Measurements from ENCODE around the gene MAML2. TPM values are rescaled to one million over a fixed set of nuclear protein-coding genes. Genes with fewer than 3 reads are reported as not detected.

MAML2 gene
- total and polyA plus RNA-seq, 2 experiments from 2014 or later: 2.0 to 7.1 TPM

DNA sequence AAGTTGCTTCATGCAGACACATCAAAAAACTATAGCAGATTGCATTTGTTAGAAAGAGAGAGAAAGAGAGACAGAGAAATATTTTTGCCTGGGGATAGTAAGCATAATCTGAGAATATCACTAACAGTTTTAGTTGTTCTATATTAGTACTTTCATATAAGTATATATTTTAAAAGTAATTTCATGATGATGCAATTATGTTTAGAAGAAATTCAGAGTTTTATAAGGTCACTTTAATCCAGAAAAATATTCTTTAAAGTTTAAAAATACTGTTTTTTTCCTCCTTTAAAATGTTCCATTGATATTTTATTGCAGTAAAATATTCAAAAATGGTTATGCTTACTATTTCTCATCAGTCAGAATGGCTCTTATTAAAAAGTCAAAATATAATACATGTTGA lies 332.3 kb downstream of the MAML2 start (continued):
- TF ChIP-seq ETS1 (IDR thresholded peaks at IDR 0.05) (no peak), CREB1 (CRISPR knock-in tag; IDR thresholded peaks at IDR 0.05; ENCODE audit: low read depth) (no peak)

DNA sequence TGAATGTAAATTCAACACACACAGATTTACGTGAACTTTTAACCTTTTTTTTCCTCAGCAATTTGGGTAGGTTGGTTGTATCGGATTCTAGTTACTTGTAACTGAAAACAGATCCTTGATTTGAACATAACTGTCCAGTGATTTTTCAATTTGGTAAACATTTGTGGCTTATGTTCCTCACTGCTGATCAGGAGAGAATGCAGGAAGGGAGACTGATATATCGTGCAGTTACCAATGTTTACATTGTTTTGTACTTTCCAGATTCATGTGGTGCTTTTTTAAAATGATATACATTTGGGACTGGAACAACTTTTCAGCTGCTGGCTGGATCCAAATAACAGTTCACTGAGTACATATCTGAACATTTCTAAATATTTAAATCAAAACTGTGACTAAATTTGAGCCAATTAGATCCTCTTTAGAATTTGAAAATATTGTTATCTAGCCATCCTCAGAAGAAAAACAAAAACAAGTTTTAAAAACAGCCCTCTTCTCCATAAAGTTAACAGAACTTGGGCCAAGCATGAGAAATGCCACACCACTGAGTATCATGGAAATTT lies 334.8 kb downstream of the MAML2 start:
- Histone ChIP-seq H3K4me1 (ENCODE audit: insufficient read depth) (peaks cover 18% of the 10 kb centered on the region), H3K36me3 (ENCODE audit: insufficient read depth) (no peaks in the 10 kb centered on the region), H2AFZ (no peak overlapping the region), H3K9me2 (ENCODE audit: insufficient read depth) (no peaks in the 10 kb centered on the region), H3K27me3 (ENCODE audit: insufficient read depth) (no peaks in the 10 kb centered on the region), H3K27ac (ENCODE audit: low read depth) (no peak overlapping the region), H3K4me2 (no peak overlapping the region), H4K20me1 (replicated peaks; ENCODE audit: insufficient read depth) (no peaks in the 10 kb centered on the region), H3F3A (replicated peaks; ENCODE audit: low read depth) (no peaks in the 10 kb centered on the region), H3K79me2 (replicated peaks; ENCODE audit: insufficient read depth) (no peaks in the 10 kb centered on the region), H3K4me3 (no peak overlapping the region)
- Mint-ChIP-seq H3K27ac (no peak overlapping the region), H3K4me3 (no peak overlapping the region), H3K9me3 (no peaks in the 10 kb centered on the region), H3K27me3 (ENCODE audit: insufficient read depth, low read depth, poor library complexity) (peaks cover 1% of the 10 kb centered on the region), H3K36me3 (ENCODE audit: low read depth) (no peaks in the 10 kb centered on the region), H3K4me1 (peaks cover 28% of the 10 kb centered on the region; the same call in 2 of the 3 replicates)
- no peak for DNase-seq (ENCODE audit: low spot score)
- ATAC-seq: no peak
- TF ChIP-seq ZNF331 (CRISPR knock-in tag; IDR thresholded peaks at IDR 0.05; ENCODE audit: low read depth): no peak
- no peak for TF ChIP-seq JUNB (IDR thresholded peaks at IDR 0.05; ENCODE audit: unreplicated experiment)
- TF ChIP-seq, protein P1, sequence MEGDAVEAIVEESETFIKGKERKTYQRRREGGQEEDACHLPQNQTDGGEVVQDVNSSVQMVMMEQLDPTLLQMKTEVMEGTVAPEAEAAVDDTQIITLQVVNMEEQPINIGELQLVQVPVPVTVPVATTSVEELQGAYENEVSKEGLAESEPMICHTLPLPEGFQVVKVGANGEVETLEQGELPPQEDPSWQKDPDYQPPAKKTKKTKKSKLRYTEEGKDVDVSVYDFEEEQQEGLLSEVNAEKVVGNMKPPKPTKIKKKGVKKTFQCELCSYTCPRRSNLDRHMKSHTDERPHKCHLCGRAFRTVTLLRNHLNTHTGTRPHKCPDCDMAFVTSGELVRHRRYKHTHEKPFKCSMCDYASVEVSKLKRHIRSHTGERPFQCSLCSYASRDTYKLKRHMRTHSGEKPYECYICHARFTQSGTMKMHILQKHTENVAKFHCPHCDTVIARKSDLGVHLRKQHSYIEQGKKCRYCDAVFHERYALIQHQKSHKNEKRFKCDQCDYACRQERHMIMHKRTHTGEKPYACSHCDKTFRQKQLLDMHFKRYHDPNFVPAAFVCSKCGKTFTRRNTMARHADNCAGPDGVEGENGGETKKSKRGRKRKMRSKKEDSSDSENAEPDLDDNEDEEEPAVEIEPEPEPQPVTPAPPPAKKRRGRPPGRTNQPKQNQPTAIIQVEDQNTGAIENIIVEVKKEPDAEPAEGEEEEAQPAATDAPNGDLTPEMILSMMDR (conservative IDR thresholded peaks at IDR 0.05; ENCODE audit: low read depth in 2 of 2): no peak
- TF ChIP-seq EZH2phosphoT487 (IDR thresholded peaks at IDR 0.05; ENCODE audit: unreplicated experiment): no peak
- TF ChIP-seq EZH2 (IDR thresholded peaks at IDR 0.05; ENCODE audit: low read depth, unreplicated experiment): no peak
- no peak for TF ChIP-seq STAT1 (IDR thresholded peaks at IDR 0.05; ENCODE audit: unreplicated experiment)
- TF ChIP-seq NANOG (IDR thresholded peaks at IDR 0.05; ENCODE audit: borderline replicate concordance): no peak
- no peak for TF ChIP-seq ETS1 (IDR thresholded peaks at IDR 0.05)
- TF ChIP-seq CREB1 (CRISPR knock-in tag; IDR thresholded peaks at IDR 0.05; ENCODE audit: low read depth): no peak
- no peak for TF ChIP-seq POLR2AphosphoS5 (IDR thresholded peaks at IDR 0.05; ENCODE audit: low read depth)

Data from GM23338 (cell line).